HG03558 (cell line): ENCODE results near the gene KDM3B.

Experiments used
- ATAC-seq: cut with Tn5 transposase; IDR thresholded peaks from one replicate; pipeline ENCODE4 v1.9.1; 2021; ENCODE audit warnings: moderate number of reproducible peaks; ENCODE audit not compliant: unreplicated experiment; ENCODE audit errors: extremely low read depth

KDM3B gene

GRCh38 chr5:138444774-138445546 is 92.5 kb downstream of the KDM3B start:
- ATAC-seq: no peak

- no peak for ATAC-seq
Observed at GRCh38 chr5:138445547-138446271, 93.2 kb downstream of the KDM3B start.

- no peak for ATAC-seq
Observed at GRCh38 chr5:138448070-138448469, 95.6 kb downstream of the KDM3B start.

- no peak for ATAC-seq
Observed at GRCh38 chr5:138448481-138449398, 96.3 kb downstream of the KDM3B start.

GRCh38 chr5:138449501-138450239 is 97.2 kb downstream of the KDM3B start:
- ATAC-seq: no peak

- no peak for ATAC-seq
Observed at GRCh38 chr5:138450971-138451370, 98.5 kb downstream of the KDM3B start.

- ATAC-seq: no peak
Observed at GRCh38 chr5:138452720-138453119, 100.2 kb downstream of the KDM3B start.

- ATAC-seq: no peak
Observed at GRCh38 chr5:138453590-138453989, 101.1 kb downstream of the KDM3B start.

GRCh38 chr5:138454121-138454520 is 101.6 kb downstream of the KDM3B start:
- ATAC-seq: no peak

GRCh38 chr5:138455232-138455930 is 102.9 kb downstream of the KDM3B start:
- no peak for ATAC-seq

GRCh38 chr5:138457531-138458275 is 105.2 kb downstream of the KDM3B start:
- ATAC-seq: no peak

- no peak for ATAC-seq
Observed at GRCh38 chr5:138458384-138458783, 105.9 kb downstream of the KDM3B start.

GRCh38 chr5:138458856-138459255 is 106.4 kb downstream of the KDM3B start:
- no peak for ATAC-seq

GRCh38 chr5:138459311-138459933 is 106.9 kb downstream of the KDM3B start:
- ATAC-seq: no peak

- no peak for ATAC-seq
Observed at GRCh38 chr5:138460032-138460693, 107.7 kb downstream of the KDM3B start.

GRCh38 chr5:138461343-138462125 is 109.0 kb downstream of the KDM3B start:
- no peak for ATAC-seq

GRCh38 chr5:138463419-138464007 is 111.0 kb downstream of the KDM3B start:
- no peak for ATAC-seq
